Measurements from ENCODE around the gene ZNF418.

DNA sequence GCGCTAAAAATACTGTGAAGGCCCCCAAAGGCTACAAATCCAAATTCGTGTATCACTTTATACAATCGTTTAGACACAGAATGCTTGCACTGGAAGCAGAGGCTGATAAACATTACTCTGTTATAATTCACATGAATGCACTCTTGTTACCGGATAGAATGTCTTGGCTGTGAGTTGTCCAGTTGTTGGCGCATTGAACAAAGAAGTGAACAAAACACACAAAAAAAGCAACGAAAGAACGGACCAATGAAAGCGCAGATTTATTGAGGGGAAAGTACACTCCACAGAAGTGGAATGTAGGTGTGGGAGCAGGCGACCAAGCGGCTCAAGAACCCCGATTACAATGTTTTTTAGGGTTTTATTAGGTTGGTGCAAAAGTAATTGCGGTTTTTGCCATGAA, 529 bp upstream of the ZNF418 start:
- no peak for TF ChIP-seq POLR2AphosphoS5 (IDR thresholded peaks at IDR 0.05; ENCODE audit: low read depth, low read length)
- TF ChIP-seq CTCF (IDR thresholded peaks at IDR 0.05; ENCODE audit: control extremely low read depth in 1 of 3, insufficient read depth in 1 of 3, low read depth in 1 of 3, low read length in 3 of 3) = no peak
- no peak for TF ChIP-seq POLR2A (IDR thresholded peaks at IDR 0.05; ENCODE audit: control extremely low read depth in 1 of 2, low read depth in 2 of 2, low read length in 2 of 2)
- no peak for TF ChIP-seq PHF8 (conservative IDR thresholded peaks at IDR 0.05; ENCODE audit: low read depth, low read length)
- TF ChIP-seq SIN3A (conservative IDR thresholded peaks at IDR 0.05 in 1 of 2, IDR thresholded peaks at IDR 0.05 in 1 of 2; ENCODE audit: low read depth in 1 of 2, low read length in 2 of 2) = no peak
- TF ChIP-seq SUZ12 (IDR thresholded peaks at IDR 0.05; ENCODE audit: low read length) = no peak
- TF ChIP-seq CHD1 (IDR thresholded peaks at IDR 0.05; ENCODE audit: low read depth, low read length) = no peak
- no peak for TF ChIP-seq HDAC6 (IDR thresholded peaks at IDR 0.05; ENCODE audit: low read depth, low read length)
- no peak for TF ChIP-seq CEBPB (IDR thresholded peaks at IDR 0.05; ENCODE audit: low read depth, low read length)
